HG03175 (cell line): ENCODE measurements around the gene BICDL1.

Experiments
- ATAC-seq: cut with Tn5 transposase; IDR thresholded peaks from one replicate; pipeline ENCODE4 v1.9.1; 2021; ENCODE audit warnings: mild to moderate bottlenecking, moderate library complexity; ENCODE audit not compliant: unreplicated experiment

BICDL1 gene

GRCh38 chr12:120076651-120077050 lies 87.6 kb downstream of the BICDL1 start:
- ATAC-seq, result no peak

- ATAC-seq, result no peak
Measured at GRCh38 chr12:120077260-120077659, 88.2 kb downstream of the BICDL1 start.

GRCh38 chr12:120078868-120079267 lies 89.8 kb downstream of the BICDL1 start:
- no peak for ATAC-seq

GRCh38 chr12:120079411-120080400 lies 90.7 kb downstream of the BICDL1 start:
- ATAC-seq, result no peak

GRCh38 chr12:120081641-120082040 lies 92.6 kb downstream of the BICDL1 start:
- no peak for ATAC-seq

- ATAC-seq, result no peak
Measured at GRCh38 chr12:120085920-120086645, 97.0 kb downstream of the BICDL1 start.

GRCh38 chr12:120086801-120087621 lies 98.0 kb downstream of the BICDL1 start:
- ATAC-seq, result peak; percentile 98

- ATAC-seq, result no peak
Measured at GRCh38 chr12:120089105-120089504, 100.1 kb downstream of the BICDL1 start.

- no peak for ATAC-seq
Measured at GRCh38 chr12:120089796-120090195, 100.8 kb downstream of the BICDL1 start.

GRCh38 chr12:120090206-120090605 lies 101.2 kb downstream of the BICDL1 start:
- no peak for ATAC-seq

GRCh38 chr12:120090626-120091295 lies 101.7 kb downstream of the BICDL1 start:
- no peak for ATAC-seq

GRCh38 chr12:120091371-120092090 lies 102.5 kb downstream of the BICDL1 start:
- ATAC-seq, result no peak

- no peak for ATAC-seq
Measured at GRCh38 chr12:120092551-120093335, 103.7 kb downstream of the BICDL1 start.

- ATAC-seq, result no peak
Measured at GRCh38 chr12:120093336-120093591, 104.2 kb downstream of the BICDL1 start.

GRCh38 chr12:120093592-120094355 lies 104.7 kb downstream of the BICDL1 start:
- no peak for ATAC-seq

GRCh38 chr12:120094485-120094884 lies 105.4 kb downstream of the BICDL1 start:
- no peak for ATAC-seq

- no peak for ATAC-seq
Measured at GRCh38 chr12:120095331-120095730, 106.3 kb downstream of the BICDL1 start.

- no peak for ATAC-seq
Measured at GRCh38 chr12:120095736-120096135, 106.7 kb downstream of the BICDL1 start.
